OCI-LY7 (cell line): ENCODE data around the gene PEX3. TPM values are rescaled to one million over a fixed set of nuclear protein-coding genes. Genes with fewer than 3 reads are reported as not detected.

Source experiments
- BruUV-seq: library from RNA; stranded (reverse); fragments of 400-500 nt; replicated peaks from 2 replicates; lab custom pipeline; 2021; lab: Mats Ljungman, UMichigan
- CTCF ChIA-PET: fragments of 300-600 bp; sonication (Branson Sonifier 250); formaldehyde crosslinking; loops from one replicate; lab custom pipeline; 2022; ENCODE audit warnings: antibody characterized with exemption; ENCODE audit not compliant: unreplicated experiment; lab: Charles Lee
- POLR2A ChIA-PET: fragments of 300-600 bp; sonication (Branson Sonifier 250); formaldehyde crosslinking; loops from one replicate; lab custom pipeline; 2022; ENCODE audit warnings: antibody characterized with exemption; lab: Charles Lee
- DNase-seq: peaks from one replicate; pipeline ENCODE4 v3.0.0-alpha.2; 2015; ENCODE audit warnings: low spot score
- H2AFZ ChIP-seq: fragments of 200-600 bp; sonication (generic), shearing (Covaris generic); 2 replicates; pipeline ENCODE4 v1.6.1; 2014; ENCODE audit warnings: mild to moderate bottlenecking, antibody characterized with exemption, low read length, moderate library complexity
- H3K27ac ChIP-seq: fragments of 200-600 bp; sonication (generic); 2 replicates; pipeline ENCODE4 v1.5.1; 2014; ENCODE audit warnings: mixed run types, low read depth, mild to moderate bottlenecking, moderate library complexity, low read length, inconsistent platforms; ENCODE audit not compliant: poor library complexity, severe bottlenecking
- H3K36me3 ChIP-seq: fragments of 200-600 bp; sonication (generic); 2 replicates; pipeline ENCODE4 v1.6.1; 2014; ENCODE audit warnings: mild to moderate bottlenecking, antibody characterized with exemption, low read length, moderate library complexity, mixed read lengths; ENCODE audit not compliant: insufficient read depth
- H3K4me1 ChIP-seq: fragments of 200-600 bp; sonication (generic); 2 replicates; pipeline ENCODE4 v1.5.1; 2014; ENCODE audit warnings: mild to moderate bottlenecking, low read length; ENCODE audit not compliant: insufficient read depth, poor library complexity, severe bottlenecking
- H3K4me2 ChIP-seq: fragments of 200-600 bp; sonication (generic); 2 replicates; pipeline ENCODE4 v1.6.1; 2014; ENCODE audit warnings: mild to moderate bottlenecking, low read length
- H3K4me3 ChIP-seq: fragments of 200-600 bp; sonication (generic); 2 replicates; pipeline ENCODE4 v1.5.1; 2014; ENCODE audit warnings: mild to moderate bottlenecking, low read depth, low read length; ENCODE audit not compliant: poor library complexity, severe bottlenecking
- H3K79me2 ChIP-seq: fragments of 200-600 bp; sonication (generic); 2 replicates; pipeline ENCODE4 v1.6.1; 2016; ENCODE audit warnings: low read depth, mild to moderate bottlenecking, low read length, moderate library complexity, mixed read lengths; ENCODE audit not compliant: insufficient read depth
- H3K9me2 ChIP-seq: fragments of 200-600 bp; sonication (generic); 2 replicates; pipeline ENCODE4 v1.6.1; 2016; ENCODE audit warnings: mild to moderate bottlenecking, low read length, mixed read lengths; ENCODE audit not compliant: insufficient read depth
- H3K9me3 ChIP-seq: fragments of 200-600 bp; sonication (generic); 2 replicates; pipeline ENCODE4 v1.6.1; 2014; ENCODE audit warnings: mild to moderate bottlenecking, mixed run types, low read length, mixed read lengths
- H4K20me1 ChIP-seq: fragments of 200-600 bp; sonication (generic); 2 replicates; pipeline ENCODE4 v1.6.1; 2014; ENCODE audit warnings: mild to moderate bottlenecking, antibody characterized with exemption, low read length, moderate library complexity, mixed read lengths; ENCODE audit not compliant: insufficient read depth
- EZH2phosphoT487 ChIP-seq: fragments of 200-600 bp; sonication (generic); IDR thresholded peaks from 2 replicates; pipeline ENCODE4 v1.6.1; 2018; ENCODE audit warnings: low read depth, borderline replicate concordance, mild to moderate bottlenecking, mixed run types, antibody characterized with exemption, low read length, moderate library complexity, mixed read lengths
- intact Hi-C: fragments of 100-400 bp; cut with micrococcal nuclease; formaldehyde crosslinking; loops from one replicate; pipeline ENCODE4 v1.10.0; 2022; ENCODE audit not compliant: unreplicated experiment
- total RNA-seq, 2 experiments: library from RNA; depleted of rRNA in 1 of 2; stranded (reverse); fragments of >200 nt in 1 of 2; shearing (Covaris generic) in 1 of 2; gene quantifications; 2 replicates each; pipeline ENCODE4 v1.2.3, GENCODE V29; 2014 to 2022
- TF ChIP-seq, protein P1 (sequence below): fragments of 200-600 bp; sonication (generic); conservative IDR thresholded peaks from 2 replicates; pipeline ENCODE4 v1.5.1; 2014; ENCODE audit warnings: mild to moderate bottlenecking, antibody characterized with exemption, low read length, moderate library complexity, mixed read lengths

The PEX3 gene
- total RNA-seq, 2 experiments from 2014 or later = 14.8 to 27.0 TPM

DNA sequence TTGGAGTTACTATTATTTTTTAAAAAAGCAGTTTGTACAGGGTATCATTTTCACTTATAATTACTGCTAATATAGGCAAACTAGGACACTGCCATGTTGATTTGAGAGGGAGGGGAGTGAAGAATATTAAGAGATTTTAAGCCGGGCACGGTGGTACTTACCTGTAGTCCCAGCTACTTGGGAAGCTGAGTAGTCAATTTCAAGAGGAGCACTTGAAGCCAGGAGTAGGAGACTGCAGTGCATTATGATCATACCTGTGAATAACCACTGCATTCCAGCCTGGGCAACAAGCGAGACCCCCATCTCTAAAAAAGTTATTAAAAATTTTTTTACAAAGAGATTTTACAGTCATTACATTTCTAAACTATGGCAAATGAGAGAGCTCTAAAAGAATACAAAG lies 35.8 kb upstream of the PEX3 start:
- BruUV-seq = no TSS peak
- intact Hi-C loops = no loop called here
- DNase-seq = no peak
- Histone ChIP-seq H3K4me3 (no peak overlapping the region), H3K4me1 (no peaks in the 10 kb centered on the region), H2AFZ (no peak overlapping the region), H3K27ac (no peak overlapping the region), H3K4me2 (no peak overlapping the region), H4K20me1 (no peaks in the 10 kb centered on the region), H3K9me2 (no peaks in the 10 kb centered on the region), H3K9me3 (no peaks in the 10 kb centered on the region), H3K79me2 (no peaks in the 10 kb centered on the region), H3K36me3 (no peaks in the 10 kb centered on the region)
- CTCF ChIA-PET = no interaction called here
- POLR2A ChIA-PET = interaction anchor here (0.6 to 1.6 kb wide), 4 partner anchors 11 to 1126 kb away, joined by 3 to 4 read pairs (median 4); no protein-coding TSS in a partner anchor
- TF ChIP-seq EZH2phosphoT487 = no peak
- TF ChIP-seq, protein P1, sequence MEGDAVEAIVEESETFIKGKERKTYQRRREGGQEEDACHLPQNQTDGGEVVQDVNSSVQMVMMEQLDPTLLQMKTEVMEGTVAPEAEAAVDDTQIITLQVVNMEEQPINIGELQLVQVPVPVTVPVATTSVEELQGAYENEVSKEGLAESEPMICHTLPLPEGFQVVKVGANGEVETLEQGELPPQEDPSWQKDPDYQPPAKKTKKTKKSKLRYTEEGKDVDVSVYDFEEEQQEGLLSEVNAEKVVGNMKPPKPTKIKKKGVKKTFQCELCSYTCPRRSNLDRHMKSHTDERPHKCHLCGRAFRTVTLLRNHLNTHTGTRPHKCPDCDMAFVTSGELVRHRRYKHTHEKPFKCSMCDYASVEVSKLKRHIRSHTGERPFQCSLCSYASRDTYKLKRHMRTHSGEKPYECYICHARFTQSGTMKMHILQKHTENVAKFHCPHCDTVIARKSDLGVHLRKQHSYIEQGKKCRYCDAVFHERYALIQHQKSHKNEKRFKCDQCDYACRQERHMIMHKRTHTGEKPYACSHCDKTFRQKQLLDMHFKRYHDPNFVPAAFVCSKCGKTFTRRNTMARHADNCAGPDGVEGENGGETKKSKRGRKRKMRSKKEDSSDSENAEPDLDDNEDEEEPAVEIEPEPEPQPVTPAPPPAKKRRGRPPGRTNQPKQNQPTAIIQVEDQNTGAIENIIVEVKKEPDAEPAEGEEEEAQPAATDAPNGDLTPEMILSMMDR = no peak

DNA sequence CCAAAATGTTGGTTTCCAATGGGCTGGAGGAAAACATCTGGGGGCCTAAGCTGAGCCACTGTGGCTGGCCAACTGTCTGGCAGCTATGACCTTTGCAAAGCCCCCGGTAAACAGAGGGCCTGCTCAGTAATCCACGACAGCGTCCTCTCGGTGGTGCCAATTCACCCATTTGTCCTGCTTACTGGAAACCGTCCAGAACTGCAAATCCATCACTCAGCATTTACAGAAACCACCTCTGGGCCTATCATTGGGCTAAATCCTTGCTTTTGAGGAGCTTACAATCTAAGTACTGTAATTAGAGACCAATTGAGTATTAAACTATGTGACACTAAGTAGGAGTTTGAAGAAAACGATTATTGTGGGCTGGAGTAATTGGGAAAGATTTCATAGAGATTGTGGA lies 31.1 kb upstream of the PEX3 start:
- H3K9me3 ChIP-seq = no peaks in the 10 kb centered on the region
- BruUV-seq = no TSS peak
- no peak for TF ChIP-seq EZH2phosphoT487
- TF ChIP-seq, protein P1 = no peak
- no peaks in the 10 kb centered on the region for H3K4me1 ChIP-seq
- no peak overlapping the region for H3K27ac ChIP-seq
- ChIA-PET POLR2A (interaction anchor here (0.6 kb wide), 1 partner anchor 926 kb away, joined by 7 read pairs; no protein-coding TSS in a partner anchor), CTCF (no interaction called here)
- no peak overlapping the region for H2AFZ ChIP-seq
- H4K20me1 ChIP-seq = no peaks in the 10 kb centered on the region
- intact Hi-C loops = no loop called here
- H3K9me2 ChIP-seq = no peaks in the 10 kb centered on the region
- no peak overlapping the region for H3K4me3 ChIP-seq
- no peaks in the 10 kb centered on the region for H3K79me2 ChIP-seq
- no peaks in the 10 kb centered on the region for H3K36me3 ChIP-seq
- no peak overlapping the region for H3K4me2 ChIP-seq
- no peak for DNase-seq

DNA sequence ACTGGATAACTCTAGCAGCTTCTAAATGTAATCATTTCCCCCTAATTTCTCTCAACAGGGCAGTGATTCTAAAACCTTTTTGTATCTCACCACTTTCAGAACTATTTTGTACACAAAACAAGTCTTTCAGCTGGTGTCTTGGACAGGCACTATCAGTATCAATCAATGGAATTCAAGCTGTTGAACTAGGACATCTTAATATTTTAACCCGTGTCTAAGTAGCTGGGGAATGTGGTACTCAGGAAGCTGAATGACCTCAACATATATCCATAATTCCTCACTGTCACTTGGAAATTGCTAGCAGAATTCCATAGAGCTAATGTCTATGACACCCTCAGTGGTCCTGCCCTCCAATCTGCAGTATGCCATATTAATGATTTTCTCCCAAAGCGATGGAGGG lies 24.6 kb upstream of the PEX3 start:
- POLR2A ChIA-PET = interaction anchor here (0.6 kb wide), 1 partner anchor 815 kb away, joined by 3 read pairs; no protein-coding TSS in a partner anchor
- intact Hi-C loops = loop anchor here (2.0 to 10.0 kb wide), 2 partner anchors 733 to 861 kb away; no protein-coding TSS in a partner anchor

More for the DNA sequence above, 24.6 kb upstream of the PEX3 start:
- H4K20me1 ChIP-seq = no peaks in the 10 kb centered on the region
- H3K36me3 ChIP-seq = peaks cover 27% of the 10 kb centered on the region
- BruUV-seq = no TSS peak
- H2AFZ ChIP-seq = no peak overlapping the region
- no peak for DNase-seq
- H3K79me2 ChIP-seq = no peaks in the 10 kb centered on the region
- no peak for TF ChIP-seq EZH2phosphoT487
- no peaks in the 10 kb centered on the region for H3K4me1 ChIP-seq
- no peak overlapping the region for H3K4me2 ChIP-seq
- no peaks in the 10 kb centered on the region for H3K9me3 ChIP-seq
- H3K4me3 ChIP-seq = no peak overlapping the region
- no peaks in the 10 kb centered on the region for H3K9me2 ChIP-seq
- CTCF ChIA-PET = interaction anchor here (0.6 kb wide), 1 partner anchor 945 kb away, joined by 4 read pairs; no protein-coding TSS in a partner anchor
- no peak overlapping the region for H3K27ac ChIP-seq
